Endodermal cell (in vitro differentiated cells): ENCODE measurements around the gene SYCP2. TPM values are rescaled to one million over a fixed set of nuclear protein-coding genes. Genes with fewer than 3 reads are reported as not detected.

Experiments
- DNase-seq: peaks from one replicate; pipeline ENCODE4 v3.0.0-alpha.2; 2017
- H3K27ac ChIP-seq: 2 replicates; pipeline ENCODE4 v1.5.1; 2013; ENCODE audit warnings: mild to moderate bottlenecking, low read depth, low read length, moderate library complexity
- H3K27me3 ChIP-seq: 2 replicates; pipeline ENCODE4 v1.6.1; 2013; ENCODE audit warnings: mild to moderate bottlenecking, low read length, moderate library complexity; ENCODE audit not compliant: insufficient read depth, control insufficient read depth, poor library complexity, severe bottlenecking
- H3K36me3 ChIP-seq: 2 replicates; pipeline ENCODE4 v1.7.0; 2013; ENCODE audit warnings: mild to moderate bottlenecking, low read length, moderate library complexity; ENCODE audit not compliant: control insufficient read depth, insufficient read depth
- H3K4me1 ChIP-seq: one replicate; pipeline ENCODE4 v1.7.0; 2013; ENCODE audit warnings: low read length; ENCODE audit not compliant: control insufficient read depth, insufficient read depth
- H3K4me3 ChIP-seq: 2 replicates; pipeline ENCODE4 v1.5.1; 2013; ENCODE audit warnings: mild to moderate bottlenecking, low read length, moderate library complexity
- H3K9ac ChIP-seq: 2 replicates; pipeline ENCODE4 v1.6.1; 2013; ENCODE audit warnings: mild to moderate bottlenecking, low read length, moderate library complexity; ENCODE audit not compliant: poor library complexity, severe bottlenecking; ENCODE audit errors: extremely low read depth
- H3K9me3 ChIP-seq: 2 replicates; pipeline ENCODE4 v1.6.1; 2013; ENCODE audit warnings: mild to moderate bottlenecking, low read length, moderate library complexity; ENCODE audit not compliant: control insufficient read depth
- H3K27ac Mint-ChIP-seq: 2 replicates; pipeline ENCODE4 v1.8.0; 2020; ENCODE audit warnings: mixed read lengths
- H3K27me3 Mint-ChIP-seq: 2 replicates; pipeline ENCODE4 v1.8.0; 2021; ENCODE audit warnings: mild to moderate bottlenecking, mixed read lengths; ENCODE audit not compliant: insufficient read depth
- H3K36me3 Mint-ChIP-seq: 2 replicates; pipeline ENCODE4 v1.8.0; 2020; ENCODE audit warnings: low read depth, mixed read lengths
- H3K4me1 Mint-ChIP-seq: 2 replicates; pipeline ENCODE4 v1.8.0; 2020; ENCODE audit warnings: mixed read lengths
- H3K4me3 Mint-ChIP-seq: 2 replicates; pipeline ENCODE4 v1.8.0; 2020; ENCODE audit warnings: mild to moderate bottlenecking, moderate library complexity, mixed read lengths
- H3K9me3 Mint-ChIP-seq: 2 replicates; pipeline ENCODE4 v1.8.0; 2020; ENCODE audit warnings: mild to moderate bottlenecking, mixed read lengths
- CTCF ChIP-seq: fragments of 200-600 bp; sonication (generic); conservative IDR thresholded peaks from 2 replicates; pipeline ENCODE4 v1.5.0; 2021; ENCODE audit warnings: antibody characterized with exemption, mild to moderate bottlenecking
- WGBS, 2 experiments: methylation state at CpG; one replicate each; pipeline versions ENCODE4 v1.1.5 to v1.1.7; 2013; ENCODE audit warnings: missing lambda C conversion rate in 2 of 2, mixed read lengths in 1 of 2; ENCODE audit not compliant: insufficient coverage in 1 of 2, insufficient read length in 1 of 2; 5-methylcytosine and 5-hydroxymethylcytosine counted together
- total RNA-seq, 2 donors: library from RNA; stranded (reverse); fragmentation: NEBNext Ultra II Directional in 1 of 2; extraction: Animal tissue kit (Norgen Biotek cat#: 25700) in 1 of 2; gene quantifications; 2 replicates in 1 of 2; 3 replicates in 1 of 2; pipeline ENCODE4 v1.2.1, GENCODE V29; 2021

The SYCP2 gene
- total RNA-seq, 2 donors from 2014 or later, result 1.2 to 1.4 TPM

- Histone ChIP-seq H3K9ac (no peak overlapping the region), H3K36me3 (no peaks in the 10 kb centered on the region), H3K27me3 (peaks cover 13% of the 10 kb centered on the region), H3K9me3 (no peaks in the 10 kb centered on the region), H3K4me3 (no peak overlapping the region), H3K4me1 (no peaks in the 10 kb centered on the region), H3K27ac (no peak overlapping the region)
- Mint-ChIP-seq H3K27ac (no peak overlapping the region), H3K9me3 (no peaks in the 10 kb centered on the region), H3K4me3 (no peak overlapping the region), H3K27me3 (peaks cover 13% of the 10 kb centered on the region), H3K36me3 (no peaks in the 10 kb centered on the region), H3K4me1 (no peaks in the 10 kb centered on the region)
- TF ChIP-seq CTCF, result no peak
- 56 to 74% methylated on average over 1 to 2 of the region's 2 CpGs for WGBS, 2 experiments
- no peak for DNase-seq
Measured at GRCh38 chr20:59848182-59848581, 85.3 kb downstream of the SYCP2 start.

- no peak overlapping the region for H3K27ac Mint-ChIP-seq
- WGBS, 2 experiments, result 82% methylated on average over 1 of the region's 3 CpGs; no CpG with 5 or more reads in 1 of the 2 experiments
- Histone ChIP-seq H3K9ac (no peak overlapping the region), H3K36me3 (no peaks in the 10 kb centered on the region), H3K27me3 (peaks cover 15% of the 10 kb centered on the region), H3K4me1 (no peaks in the 10 kb centered on the region), H3K27ac (no peak overlapping the region), H3K9me3 (no peaks in the 10 kb centered on the region), H3K4me3 (no peak overlapping the region)
- DNase-seq, result no peak
- TF ChIP-seq CTCF, result no peak
- no peak overlapping the region for H3K4me3 Mint-ChIP-seq
- peaks cover 37% of the 10 kb centered on the region for H3K27me3 Mint-ChIP-seq
- H3K9me3 Mint-ChIP-seq, result no peaks in the 10 kb centered on the region
- H3K4me1 Mint-ChIP-seq, result no peaks in the 10 kb centered on the region
- no peaks in the 10 kb centered on the region for H3K36me3 Mint-ChIP-seq
Measured at GRCh38 chr20:59845472-59845871, 88.0 kb downstream of the SYCP2 start.

- Histone ChIP-seq H3K4me1 (no peaks in the 10 kb centered on the region), H3K4me3 (no peak overlapping the region), H3K27ac (no peak overlapping the region), H3K9ac (no peak overlapping the region), H3K36me3 (no peaks in the 10 kb centered on the region), H3K9me3 (no peaks in the 10 kb centered on the region), H3K27me3 (peaks cover 15% of the 10 kb centered on the region)
- TF ChIP-seq CTCF, result no peak
- no peaks in the 10 kb centered on the region for H3K9me3 Mint-ChIP-seq
- no peak overlapping the region for H3K27ac Mint-ChIP-seq
- H3K36me3 Mint-ChIP-seq, result no peaks in the 10 kb centered on the region
- peaks cover 44% of the 10 kb centered on the region for H3K27me3 Mint-ChIP-seq
- DNase-seq, result no peak
- 81 to 86% methylated on average over 4 to 5 of the region's 5 CpGs for WGBS, 2 experiments
- no peak overlapping the region for H3K4me3 Mint-ChIP-seq
- peaks cover 5% of the 10 kb centered on the region for H3K4me1 Mint-ChIP-seq
Measured at GRCh38 chr20:59839400-59839799, 94.0 kb downstream of the SYCP2 start.
